Kidney epithelial cell (primary cell): Measurements from ENCODE around the gene LRRK2. TPM values are rescaled to one million over a fixed set of nuclear protein-coding genes. Genes with fewer than 3 reads are reported as not detected.

Experiments used
- DNase-seq: peaks from one replicate; pipeline ENCODE4 v3.0.0-alpha.2; 2010; ENCODE audit warnings: low read depth
- H3K27me3 ChIP-seq: 2 replicates; pipeline ENCODE4 v1.6.0; 2011; ENCODE audit warnings: low read length; ENCODE audit not compliant: control insufficient read depth, insufficient read depth
- H3K36me3 ChIP-seq: 2 replicates; pipeline ENCODE4 v1.5.1; 2011; ENCODE audit warnings: low read length; ENCODE audit not compliant: control insufficient read depth, insufficient read depth
- H3K4me3 ChIP-seq: 2 replicates; pipeline ENCODE4 v1.5.1; 2011; ENCODE audit warnings: low read depth, mild to moderate bottlenecking, control low read depth, low read length
- total RNA-seq: library from RNA; depleted of rRNA; stranded (reverse); fragments of >200 nt; gene quantifications from 2 replicates; pipeline ENCODE4 v1.2.3, GENCODE V29; 2015
- TF ChIP-seq, protein P1 (sequence below): IDR thresholded peaks from 2 replicates; pipeline ENCODE4 v1.5.1; 2011; ENCODE audit warnings: mild to moderate bottlenecking, moderate library complexity, low read length, control low read depth, inconsistent platforms; ENCODE audit not compliant: insufficient read depth, poor library complexity, severe bottlenecking

The LRRK2 gene
- total RNA-seq, 1 donor from 2014 or later: 0.63 TPM

DNA sequence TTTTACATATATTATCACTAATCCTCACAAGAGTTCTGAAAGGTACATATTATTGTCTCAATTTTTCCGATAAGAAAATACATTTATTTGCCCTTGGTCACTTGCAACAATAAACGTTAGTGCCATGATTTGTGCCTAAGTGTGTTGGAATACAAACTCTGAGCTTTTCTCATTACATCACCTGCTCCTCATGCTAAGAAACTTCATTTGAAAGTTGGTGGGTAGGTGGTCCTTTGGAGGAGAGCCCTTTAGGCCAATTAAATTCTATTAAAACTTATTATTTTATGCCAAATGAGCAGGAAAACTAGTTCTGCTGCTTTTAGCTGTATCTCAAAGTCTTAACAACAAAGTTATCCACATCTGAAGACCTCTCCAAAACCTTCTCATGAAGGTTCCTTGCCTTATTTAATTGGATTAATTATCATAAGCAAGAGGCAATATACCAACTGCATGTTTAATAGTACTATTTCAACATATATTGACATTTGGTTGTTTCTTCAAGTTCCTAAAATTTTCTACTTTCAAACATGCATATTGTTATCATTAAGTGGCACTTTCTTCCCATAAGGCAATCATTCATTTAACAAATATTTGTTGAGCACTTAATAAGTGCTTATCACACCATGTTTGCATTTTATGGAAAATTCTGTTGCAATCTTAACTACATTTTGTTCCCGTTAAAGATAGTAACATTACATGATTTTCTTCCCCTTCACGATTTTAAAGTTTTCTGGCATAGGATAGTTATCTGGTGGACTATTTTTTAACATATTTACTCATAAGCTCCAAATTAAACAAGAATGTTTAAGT is 40.1 kb upstream of the LRRK2 start:
- no peak for DNase-seq
- Histone ChIP-seq H3K27me3 (no peaks in the 10 kb centered on the region), H3K36me3 (no peaks in the 10 kb centered on the region), H3K4me3 (no peak overlapping the region)
- TF ChIP-seq, protein P1, sequence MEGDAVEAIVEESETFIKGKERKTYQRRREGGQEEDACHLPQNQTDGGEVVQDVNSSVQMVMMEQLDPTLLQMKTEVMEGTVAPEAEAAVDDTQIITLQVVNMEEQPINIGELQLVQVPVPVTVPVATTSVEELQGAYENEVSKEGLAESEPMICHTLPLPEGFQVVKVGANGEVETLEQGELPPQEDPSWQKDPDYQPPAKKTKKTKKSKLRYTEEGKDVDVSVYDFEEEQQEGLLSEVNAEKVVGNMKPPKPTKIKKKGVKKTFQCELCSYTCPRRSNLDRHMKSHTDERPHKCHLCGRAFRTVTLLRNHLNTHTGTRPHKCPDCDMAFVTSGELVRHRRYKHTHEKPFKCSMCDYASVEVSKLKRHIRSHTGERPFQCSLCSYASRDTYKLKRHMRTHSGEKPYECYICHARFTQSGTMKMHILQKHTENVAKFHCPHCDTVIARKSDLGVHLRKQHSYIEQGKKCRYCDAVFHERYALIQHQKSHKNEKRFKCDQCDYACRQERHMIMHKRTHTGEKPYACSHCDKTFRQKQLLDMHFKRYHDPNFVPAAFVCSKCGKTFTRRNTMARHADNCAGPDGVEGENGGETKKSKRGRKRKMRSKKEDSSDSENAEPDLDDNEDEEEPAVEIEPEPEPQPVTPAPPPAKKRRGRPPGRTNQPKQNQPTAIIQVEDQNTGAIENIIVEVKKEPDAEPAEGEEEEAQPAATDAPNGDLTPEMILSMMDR: no peak

DNA sequence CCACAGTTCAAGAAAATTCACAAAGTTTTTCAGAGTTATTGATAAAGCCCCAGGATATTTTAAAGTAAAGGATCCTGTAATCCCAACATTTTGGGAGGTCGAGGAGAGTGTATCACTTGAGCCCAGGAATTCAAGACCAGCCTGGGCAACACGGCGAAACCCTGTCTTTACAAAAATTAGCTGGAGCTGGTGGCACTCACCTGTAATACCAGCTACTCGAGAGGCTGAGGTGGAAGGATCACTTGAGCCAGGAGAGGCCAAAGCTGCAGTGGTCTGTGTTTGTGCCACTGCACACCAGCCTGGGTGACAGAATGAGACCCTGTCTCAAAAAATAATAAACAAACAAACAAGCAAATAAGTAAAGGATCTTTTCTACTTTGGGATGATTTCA is 39.5 kb upstream of the LRRK2 start:
- H3K27me3 ChIP-seq: no peaks in the 10 kb centered on the region
- H3K4me3 ChIP-seq: no peak overlapping the region
- DNase-seq: no peak
- H3K36me3 ChIP-seq: no peaks in the 10 kb centered on the region
- TF ChIP-seq, protein P1: no peak

DNA sequence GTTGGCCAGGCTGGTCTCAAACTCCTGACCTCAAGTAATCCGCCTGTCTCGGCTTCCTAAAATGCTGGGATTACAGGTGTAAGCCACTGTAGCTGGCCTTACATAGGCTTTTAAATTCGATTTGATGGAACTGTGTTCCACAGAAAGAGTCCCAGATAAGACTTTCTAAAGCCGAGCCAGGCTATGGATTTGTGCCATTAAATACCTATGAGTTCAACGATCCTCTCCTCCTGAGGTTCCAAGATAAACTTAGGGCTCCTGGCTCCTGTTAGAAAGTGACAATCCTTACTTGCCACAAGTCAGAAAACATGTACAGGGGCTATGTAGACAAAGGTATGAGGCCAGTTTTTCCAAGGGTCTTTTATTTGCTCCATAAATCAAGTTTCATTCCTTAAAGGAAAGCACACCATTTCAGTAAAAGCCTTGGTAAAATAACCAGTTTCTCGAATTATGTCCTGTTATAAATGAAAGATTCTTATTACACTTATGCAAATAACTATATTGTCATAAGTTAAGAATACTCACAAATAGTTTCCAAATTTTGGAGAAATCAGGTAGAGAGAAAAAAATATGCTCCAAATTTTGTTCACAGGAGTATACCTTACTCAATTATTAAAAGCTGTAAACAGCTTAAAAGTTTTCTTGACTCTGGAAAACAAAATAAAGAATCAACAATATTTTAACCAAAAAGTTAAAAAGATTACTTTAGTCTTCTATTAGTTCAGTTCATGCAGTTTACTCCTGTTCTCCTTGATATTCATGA is 36.1 kb upstream of the LRRK2 start:
- TF ChIP-seq, protein P1: no peak
- Histone ChIP-seq H3K27me3 (no peaks in the 10 kb centered on the region), H3K4me3 (no peak overlapping the region), H3K36me3 (no peaks in the 10 kb centered on the region)
- DNase-seq: no peak

DNA sequence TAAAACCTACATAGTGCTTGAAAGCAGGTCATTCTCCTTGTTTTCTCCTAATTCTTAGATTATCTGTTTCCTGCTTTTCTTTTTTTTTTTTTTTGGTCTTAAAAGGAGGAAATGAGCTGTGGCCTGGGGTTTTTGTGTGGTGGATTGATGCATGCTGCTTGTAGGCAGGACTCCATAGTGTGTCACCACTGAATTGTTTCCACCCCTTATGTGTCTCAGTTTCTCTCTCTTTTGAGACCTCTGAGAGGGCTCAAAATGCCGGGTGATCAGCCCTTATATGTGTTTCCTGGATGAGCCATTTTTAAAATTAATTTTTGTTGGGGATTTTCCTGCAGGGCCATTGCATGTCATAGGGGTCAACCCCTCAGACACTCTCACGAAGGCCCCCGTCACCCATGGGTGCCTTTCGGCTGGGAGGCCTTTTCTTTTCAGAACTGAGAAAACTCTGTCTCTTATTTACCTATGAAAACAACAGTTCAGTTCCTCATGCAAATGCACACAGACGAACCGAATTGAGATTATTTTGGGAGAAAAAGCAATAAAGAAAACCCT is 32.0 kb upstream of the LRRK2 start:
- no peak overlapping the region for H3K4me3 ChIP-seq
- no peaks in the 10 kb centered on the region for H3K27me3 ChIP-seq
- H3K36me3 ChIP-seq: no peaks in the 10 kb centered on the region
- TF ChIP-seq, protein P1: no peak
- DNase-seq: no peak

DNA sequence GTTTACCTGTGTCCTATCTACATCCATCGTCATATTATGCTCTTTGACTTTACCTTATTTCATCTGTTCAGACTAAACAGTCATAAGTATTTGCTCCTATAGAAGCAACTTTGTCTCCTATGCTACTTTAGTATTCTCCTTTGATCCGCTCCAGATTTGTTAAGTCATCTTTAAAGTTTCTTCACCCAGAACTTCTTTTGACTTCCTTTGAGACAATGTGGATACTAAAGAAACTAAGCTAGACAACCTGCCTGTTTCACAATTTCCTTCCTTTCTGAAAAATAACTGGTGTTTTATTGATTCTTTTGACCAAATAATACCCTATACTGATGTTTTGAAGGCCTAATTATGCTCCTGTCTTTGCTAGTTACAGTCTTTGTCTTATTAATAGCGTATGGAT is 30.0 kb upstream of the LRRK2 start:
- no peaks in the 10 kb centered on the region for H3K36me3 ChIP-seq
- no peak overlapping the region for H3K4me3 ChIP-seq
- no peaks in the 10 kb centered on the region for H3K27me3 ChIP-seq
- no peak for DNase-seq
- TF ChIP-seq, protein P1: no peak
